Measurements from ENCODE around the gene DOCK3. TPM values are rescaled to one million over a fixed set of nuclear protein-coding genes. Genes with fewer than 3 reads are reported as not detected.

The DOCK3 gene
- total and polyA plus RNA-seq, 2 of the 4 experiments (the other 2 are of a cell fraction): under 0.01 to 0.12 TPM

- H4K8ac ChIP-seq (ENCODE audit: low read depth in 2 of 2, low read length in 2 of 2): no peak overlapping the region
- H3K4me3 ChIP-seq (ENCODE audit: insufficient read depth, low read depth, low read length): no peak overlapping the region
- no peak overlapping the region for H2BK20ac ChIP-seq (ENCODE audit: low read depth, low read length)
- H3K27me3 ChIP-seq (ENCODE audit: control insufficient read depth, insufficient read depth, low read length): no peaks in the 10 kb centered on the region
- ChIA-PET POLR2A (ENCODE audit: unreplicated experiment) (no interaction called here), CTCF (no interaction called here)
- intact Hi-C loops (cut with micrococcal nuclease): no loop called here
- no peak overlapping the region for H4K91ac ChIP-seq (ENCODE audit: insufficient read depth, low read depth, low read length)
- BruUV-seq (replicated peaks): no TSS peak
- H3K36me3 ChIP-seq (ENCODE audit: control insufficient read depth, insufficient read depth, low read length): no peaks in the 10 kb centered on the region
- no peaks in the 10 kb centered on the region for H3K9me3 ChIP-seq (ENCODE audit: control insufficient read depth, insufficient read depth, low read length)
- no peaks in the 10 kb centered on the region for H4K20me1 ChIP-seq (ENCODE audit: insufficient read depth, low read length)
- no peak overlapping the region for H3K18ac ChIP-seq (ENCODE audit: low read depth, low read length)
- in situ Hi-C loops (cut with MboI; ENCODE audit: low sequenced_read_pairs): no loop called here
- no CpG with 5 or more reads among the region's 1 CpG for WGBS, 2 experiments (ENCODE audit: extremely low coverage in 2 of 2, insufficient read length in 1 of 2)
- no peak for TF ChIP-seq ELK1 (IDR thresholded peaks at IDR 0.05; ENCODE audit: borderline replicate concordance, low read depth, low read length)
- no peak overlapping the region for H3K23ac ChIP-seq (ENCODE audit: low read depth, low read length)
- no peaks in the 10 kb centered on the region for H3K4me1 ChIP-seq (ENCODE audit: control insufficient read depth, insufficient read depth, low read length)
- no peak overlapping the region for H2BK120ac ChIP-seq (ENCODE audit: low read depth, low read length)
- no peak overlapping the region for H3K56ac ChIP-seq (ENCODE audit: extremely low read depth, insufficient read depth, low read length)
- H3K27ac ChIP-seq (ENCODE audit: insufficient read depth, low read length): no peak overlapping the region
- no peak overlapping the region for H2AK9ac ChIP-seq (replicated peaks; ENCODE audit: low read depth, low read length, poor library complexity)
- H3K79me1 ChIP-seq (ENCODE audit: low read depth in 1 of 2, low read length in 2 of 2): no peaks in the 10 kb centered on the region
- H3K4me2 ChIP-seq (ENCODE audit: low read depth, low read length): no peak overlapping the region
- no peak overlapping the region for H2BK5ac ChIP-seq (ENCODE audit: low read depth, low read length, poor library complexity, severe bottlenecking)
- H2AK5ac ChIP-seq (ENCODE audit: low read depth, low read length): no peak overlapping the region
- no peak for DNase-seq
- H3K4ac ChIP-seq (ENCODE audit: low read depth, low read length): no peak overlapping the region
- no peak overlapping the region for H2BK15ac ChIP-seq (ENCODE audit: low read depth, low read length)
- ATAC-seq (ENCODE audit: low read depth): no peak
- no peak overlapping the region for H3K14ac ChIP-seq (replicated peaks; ENCODE audit: low read depth, low read length)
- H2AFZ ChIP-seq (replicated peaks; ENCODE audit: low read length, poor library complexity): no peak overlapping the region
- no peaks in the 10 kb centered on the region for H3K9me1 ChIP-seq (ENCODE audit: insufficient read depth, low read length)
- H3K9ac ChIP-seq (ENCODE audit: low read depth, low read length): no peak overlapping the region
- no peak overlapping the region for H4K5ac ChIP-seq (ENCODE audit: low read depth, low read length)
- dilution Hi-C loops (cut with HindIII; ENCODE audit: low sequenced_read_pairs, unreplicated experiment): no loop called here
Observed at GRCh38 chr3:51063053-51063452, 388.3 kb downstream of the DOCK3 start.

All from IMR-90 (cell line).